H1 (cell line): ENCODE results near the gene DERL3. TPM values are rescaled to one million over a fixed set of nuclear protein-coding genes. Genes with fewer than 3 reads are reported as not detected.

Experiments used
- CTCF ChIA-PET: fragments of 300-600 bp; sonication (Branson Sonifier 250); formaldehyde crosslinking; loops from one replicate; lab custom pipeline; 2021; ENCODE audit not compliant: partially characterized antibody; lab: Charles Lee
- POLR2A ChIA-PET: fragments of 300-600 bp; sonication (Branson Sonifier 250); formaldehyde crosslinking; loops from one replicate; lab custom pipeline; 2021; ENCODE audit warnings: inconsistent platforms; ENCODE audit not compliant: partially characterized antibody; lab: Charles Lee
- DNase-seq, 2 experiments: peaks; one replicate each; pipeline versions ENCODE4 v3.0.0 to v3.0.0-alpha.2; 2010 to 2022; ENCODE audit warnings: low spot score in 2 of 2, low read depth in 1 of 2, mixed read lengths in 1 of 2
- FAIRE-seq: peaks from 2 replicates; lab custom pipeline; 2011; peaks lifted over from hg19 to GRCh38; lab: Jason Lieb, UNC
- H2AFZ ChIP-seq: 2 replicates; pipeline ENCODE4 v1.8.1; 2012; ENCODE audit warnings: low read length, inconsistent platforms
- H2AK5ac ChIP-seq: 2 replicates; pipeline ENCODE4 v1.6.1; 2013; ENCODE audit warnings: low read depth, low read length
- H2BK120ac ChIP-seq: replicated peaks from 2 replicates; pipeline ENCODE3; 2013; ENCODE audit warnings: low read depth, low read length, inconsistent platforms
- H2BK12ac ChIP-seq: 2 replicates; pipeline ENCODE4 v1.6.1; 2013; ENCODE audit warnings: low read depth, low read length
- H2BK15ac ChIP-seq: 2 replicates; pipeline ENCODE4 v1.6.1; 2013; ENCODE audit warnings: low read length
- H2BK20ac ChIP-seq: 2 replicates; pipeline ENCODE4 v1.6.1; 2013; ENCODE audit warnings: low read length
- H2BK5ac ChIP-seq: 2 replicates; pipeline ENCODE4 v1.6.1; 2013; ENCODE audit warnings: low read depth, low read length
- H3K14ac ChIP-seq: 2 replicates; pipeline ENCODE4 v1.6.1; 2013; ENCODE audit warnings: inconsistent platforms; ENCODE audit not compliant: insufficient read length
- H3K18ac ChIP-seq: 2 replicates; pipeline ENCODE4 v1.6.1; 2013; ENCODE audit warnings: low read length; ENCODE audit errors: extremely low read depth
- H3K23ac ChIP-seq: 2 replicates; pipeline ENCODE4 v1.6.1; 2013; ENCODE audit warnings: inconsistent platforms; ENCODE audit not compliant: insufficient read length
- H3K23me2 ChIP-seq: 2 replicates; pipeline ENCODE4 v1.6.1; 2013; ENCODE audit warnings: low read depth, low read length
- H3K27ac ChIP-seq: 2 replicates; pipeline ENCODE4 v1.6.1; 2011; ENCODE audit warnings: low read depth, low read length, inconsistent platforms
- H3K27me3 ChIP-seq, 4 experiments: replicated peaks in 1 of 4; 1 replicate in 1 of 4; 2 replicates in 3 of 4; pipeline versions ENCODE4 v1.6.1 to v1.8.1; 2011 to 2013; ENCODE audit warnings: low read length in 3 of 4, mild to moderate bottlenecking in 3 of 4, inconsistent platforms in 2 of 4, mixed read lengths in 2 of 4, moderate library complexity in 1 of 4; ENCODE audit not compliant: control insufficient read depth in 3 of 4, insufficient read depth in 3 of 4; ENCODE audit errors: extremely low read depth in 1 of 4
- H3K36me3 ChIP-seq, 4 experiments: 2 replicates each; pipeline versions ENCODE4 v1.6.1 to v1.8.1; 2011 to 2013; ENCODE audit warnings: mild to moderate bottlenecking in 4 of 4, low read length in 3 of 4, moderate library complexity in 2 of 4, control low read depth in 1 of 4, inconsistent platforms in 1 of 4; ENCODE audit not compliant: insufficient read depth in 4 of 4, control insufficient read depth in 2 of 4
- H3K4ac ChIP-seq: replicated peaks from 2 replicates; pipeline ENCODE3; 2013; ENCODE audit warnings: low read length, low read depth, mixed read lengths, inconsistent platforms; ENCODE audit not compliant: insufficient read length
- H3K4me1 ChIP-seq, 4 experiments: replicated peaks in 1 of 4; 1 replicate in 1 of 4; 2 replicates in 3 of 4; pipeline versions ENCODE4 v1.6.1 to v1.8.1; 2011 to 2013; ENCODE audit warnings: low read length in 3 of 4, inconsistent platforms in 2 of 4, mixed read lengths in 1 of 4; ENCODE audit not compliant: insufficient read depth in 4 of 4, control insufficient read depth in 3 of 4
- H3K4me2 ChIP-seq, 2 experiments: 2 replicates each; pipeline versions ENCODE4 v1.6.1 to v1.8.1; 2011 to 2013; ENCODE audit warnings: low read depth in 2 of 2, low read length in 2 of 2, control low read depth in 1 of 2, inconsistent platforms in 1 of 2, mild to moderate bottlenecking in 1 of 2; ENCODE audit not compliant: insufficient read depth in 1 of 2
- H3K4me3 ChIP-seq, 4 experiments: fragments of 200-600, 300-600 bp in 1 of 4; sonication (generic), shearing (Covaris generic), sonication (Bioruptor Twin) in 1 of 4; 2 replicates each; pipeline versions ENCODE4 v1.5.1 to v1.8.1; 2011 to 2016; ENCODE audit warnings: low read length in 4 of 4, low read depth in 3 of 4, control low read depth in 2 of 4, inconsistent platforms in 2 of 4, mild to moderate bottlenecking in 2 of 4, mixed read lengths in 1 of 4, moderate library complexity in 1 of 4; ENCODE audit not compliant: insufficient read depth in 2 of 4; ENCODE audit errors: extremely low read depth in 1 of 4
- H3K56ac ChIP-seq: replicated peaks from 2 replicates; pipeline ENCODE3; 2013; ENCODE audit warnings: low read depth, mild to moderate bottlenecking, mixed read lengths, low read length, inconsistent platforms; ENCODE audit not compliant: insufficient read length
- H3K79me1 ChIP-seq: 2 replicates; pipeline ENCODE4 v1.6.1; 2013; ENCODE audit warnings: low read depth, low read length, control low read depth
- H3K79me2 ChIP-seq, 2 experiments: 2 replicates each; pipeline versions ENCODE4 v1.6.1 to v1.8.1; 2012 to 2013; ENCODE audit warnings: low read length in 2 of 2, mild to moderate bottlenecking in 2 of 2, inconsistent platforms in 1 of 2; ENCODE audit not compliant: insufficient read depth in 2 of 2, control insufficient read depth in 1 of 2
- H3K9ac ChIP-seq, 4 experiments: replicated peaks in 1 of 4; 1 replicate in 1 of 4; 2 replicates in 3 of 4; pipeline versions ENCODE4 v1.6.1 to v1.8.1; 2011 to 2013; ENCODE audit warnings: low read depth in 3 of 4, low read length in 3 of 4, control low read depth in 2 of 4, mild to moderate bottlenecking in 2 of 4, moderate library complexity in 2 of 4, inconsistent platforms in 1 of 4; ENCODE audit errors: extremely low read depth in 1 of 4
- H3K9me3 ChIP-seq, 2 experiments: 2 replicates each; pipeline versions ENCODE4 v1.6.1 to v1.8.1; 2012 to 2013; ENCODE audit warnings: mild to moderate bottlenecking in 2 of 2, moderate library complexity in 2 of 2, control low read depth in 1 of 2, inconsistent platforms in 1 of 2, low read depth in 1 of 2, low read length in 1 of 2, mixed read lengths in 1 of 2; ENCODE audit not compliant: insufficient read depth in 2 of 2
- H4K20me1 ChIP-seq, 2 experiments: replicated peaks in 1 of 2; 2 replicates each; pipeline versions ENCODE3 to v1.8.1; 2011 to 2013; ENCODE audit warnings: inconsistent platforms in 2 of 2, low read length in 2 of 2, mild to moderate bottlenecking in 1 of 2; ENCODE audit not compliant: insufficient read depth in 2 of 2, control insufficient read depth in 1 of 2
- H4K5ac ChIP-seq: 2 replicates; pipeline ENCODE4 v1.6.1; 2013; ENCODE audit warnings: low read length, low read depth, mixed read lengths, inconsistent platforms; ENCODE audit not compliant: insufficient read length
- H4K8ac ChIP-seq: 2 replicates; pipeline ENCODE4 v1.8.0; 2013; ENCODE audit warnings: mild to moderate bottlenecking, moderate library complexity, low read length, inconsistent platforms; ENCODE audit not compliant: insufficient read depth; ENCODE audit errors: extremely low read depth
- H4K91ac ChIP-seq: replicated peaks from 2 replicates; pipeline ENCODE3; 2013; ENCODE audit warnings: low read length, mixed read lengths, inconsistent platforms; ENCODE audit not compliant: insufficient read length
- CTBP2 ChIP-seq: IDR thresholded peaks from 2 replicates; pipeline ENCODE4 v1.7.0; 2011; ENCODE audit warnings: borderline replicate concordance, mild to moderate bottlenecking, moderate library complexity, mixed read lengths, low read length; ENCODE audit not compliant: insufficient read depth, insufficient read length
- HDAC6 ChIP-seq: IDR thresholded peaks from one replicate; pipeline ENCODE4 v1.7.1; 2012; ENCODE audit warnings: low read depth, mild to moderate bottlenecking, inconsistent platforms, low read length, moderate library complexity
- JUND ChIP-seq: IDR thresholded peaks from 2 replicates; pipeline ENCODE4 v1.6.1; 2011; ENCODE audit warnings: mild to moderate bottlenecking, improper control_type of control experiment, low read length
- KDM1A ChIP-seq: fragments of 200-600, 300-600 bp; sonication (generic); IDR thresholded peaks from 2 replicates; pipeline ENCODE4 v1.7.1; 2016; ENCODE audit warnings: mild to moderate bottlenecking, low read length, borderline replicate concordance
- PHF8 ChIP-seq: fragments of 200-600 bp; sonication (generic); conservative IDR thresholded peaks from 2 replicates; pipeline ENCODE4 v1.7.1; 2012; ENCODE audit warnings: low read depth, mild to moderate bottlenecking, inconsistent platforms, low read length, moderate library complexity
- SIRT6 ChIP-seq: IDR thresholded peaks from one replicate; pipeline ENCODE4 v1.7.1; 2012; ENCODE audit warnings: low read length, inconsistent platforms
- TBP ChIP-seq: IDR thresholded peaks from 2 replicates; pipeline ENCODE4 v1.6.1; 2011; ENCODE audit warnings: low read depth, low read length, improper control_type of control experiment
- WGBS, 2 experiments: shearing (Covaris generic) in 1 of 2; methylation state at CpG; one replicate each; pipeline versions ENCODE4 v1.1.6 to v1.1.7; 2013 to 2015; ENCODE audit warnings: low lambda C conversion rate in 2 of 2, mixed read lengths in 2 of 2, inconsistent platforms in 1 of 2, low coverage in 1 of 2, missing lambda C conversion rate in 1 of 2; ENCODE audit not compliant: insufficient replicate concordance in 2 of 2, insufficient coverage in 1 of 2, insufficient read length in 1 of 2; ENCODE audit errors: extremely low coverage in 1 of 2, missing lambda C conversion rate in 1 of 2; 5-methylcytosine and 5-hydroxymethylcytosine counted together
- polyA plus RNA-seq, 7 experiments: library from polyadenylated mRNA; depleted of rRNA in 3 of 7; stranded (reverse) in 5 of 7; unstranded in 2 of 7; fragments of >200 nt in 5 of 7; fragments of 200-250 nt in 2 of 7; gene quantifications; 1 replicate in 5 of 7; 2 replicates in 1 of 7; 4 replicates in 1 of 7; pipeline versions ENCODE4 v1.2.1 to v1.2.3, GENCODE V29; 2011 to 2013; ENCODE audit warnings: missing spikeins in 2 of 7, mixed read lengths in 2 of 7
- total RNA-seq: library from RNA; stranded (reverse); fragmentation: NEBNext Ultra II Directional; extraction: Animal tissue kit (Norgen Biotek cat#: 25700); gene quantifications from 2 replicates; pipeline ENCODE4 v1.2.1, GENCODE V29; 2021

Gene DERL3
- total and polyA plus RNA-seq, 2 of the 8 experiments (the other 6 are each of a cell fraction or from before 2014, with no cell fraction given), result 8.7 to 19.5 TPM

DNA sequence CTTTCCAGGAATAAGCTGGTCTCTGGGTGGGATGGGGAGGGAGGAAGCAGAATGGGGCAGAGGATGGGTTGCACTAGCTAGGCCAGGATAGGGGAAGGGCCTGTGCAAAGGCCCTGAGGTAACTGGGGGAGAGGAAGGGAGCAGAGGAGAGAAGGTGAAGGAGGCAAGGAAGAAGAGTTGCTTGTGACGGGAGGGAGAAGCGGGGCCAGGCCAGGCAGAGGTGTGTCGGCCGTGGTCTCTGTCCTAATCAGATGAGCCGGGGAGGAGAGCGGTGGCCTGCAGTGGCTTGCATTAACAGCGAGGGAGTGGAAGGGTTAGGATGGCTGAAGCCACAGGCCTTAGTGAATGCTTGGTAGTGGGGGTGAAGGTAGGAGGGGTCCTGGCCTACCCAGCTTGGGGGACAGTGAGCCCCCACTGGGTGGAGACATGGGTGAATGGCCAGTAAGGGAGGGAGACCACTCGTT lies 6.0 kb upstream of the DERL3 start:
- H3K27ac ChIP-seq, result no peak overlapping the region
- POLR2A ChIA-PET, result interaction anchor here (0.7 to 2.2 kb wide), 3 partner anchors 72 to 88 kb away, joined by 3 to 5 read pairs (median 4); partner anchors contain the start of gene MMP11

More for the DNA sequence above, 6.0 kb upstream of the DERL3 start:
- Histone ChIP-seq H2BK5ac (peak overlapping the region; percentile 4; the same call in 1 of the 2 replicates), H3K4me3 (no peak overlapping the region), H2BK120ac (no peak overlapping the region), H3K23me2 (no peaks in the 10 kb centered on the region; the same call in 1 of the 2 replicates), H3K9me3 (no peaks in the 10 kb centered on the region), H3K36me3 (no peaks in the 10 kb centered on the region), H4K20me1 (no peaks in the 10 kb centered on the region), H3K4me2 (no peak overlapping the region), H3K14ac (no peak overlapping the region), H3K4ac (no peak overlapping the region), H4K8ac (no peak overlapping the region), H2AK5ac (no peak overlapping the region), H2BK12ac (peak overlapping the region; percentile 96; the same call in 1 of the 2 replicates), H3K79me1 (no peaks in the 10 kb centered on the region), H4K91ac (peak overlapping the region; percentile 45), H2BK15ac (peak overlapping the region; percentile 92; the same call in 1 of the 2 replicates), H3K79me2 (no peaks in the 10 kb centered on the region), H2AFZ (no peak overlapping the region), H3K56ac (no peak overlapping the region), H3K23ac (no peak overlapping the region), H3K18ac (peak overlapping the region; percentile 3; the same call in 1 of the 2 replicates), H2BK20ac (peak overlapping the region; percentile 61; the same call in 1 of the 2 replicates), H3K27me3 (peaks cover 0 to 4% (median under 1%) of the 10 kb centered on the region in 4 experiments; a peak in 2 of 7 replicates), H4K5ac (no peak overlapping the region), H3K9ac (no peak overlapping the region), H3K4me1 (peaks cover 0 to 33% (median 25%) of the 10 kb centered on the region in 4 experiments; a peak in 6 of 7 replicates)
- CTCF ChIA-PET, result interaction anchor here (0.7 to 3.3 kb wide), 4 partner anchors 16 to 112 kb away, joined by 3 to 11 read pairs (median 6); no protein-coding TSS in a partner anchor
- FAIRE-seq, result no peak
- DNase-seq, result no peak
- 76% methylated on average over 8 of the region's 8 CpGs; no CpG with 5 or more reads in 1 of the 2 experiments for WGBS, 2 experiments
- no peak for TF ChIP-seq SIRT6
- no peak for TF ChIP-seq JUND
- no peak for TF ChIP-seq HDAC6
- TF ChIP-seq KDM1A, result peak; percentile 20; the same call in 1 of the 2 replicates
- TF ChIP-seq TBP, result no peak
- TF ChIP-seq CTBP2, result no peak
- no peak for TF ChIP-seq PHF8
